Progenitor cell of endocrine pancreas (in vitro differentiated cells): ENCODE data around the gene ZNF511. TPM values are rescaled to one million over a fixed set of nuclear protein-coding genes. Genes with fewer than 3 reads are reported as not detected.

ENCODE experiments used
- DNase-seq: peaks from one replicate; pipeline ENCODE4 v3.0.0; 2021; ENCODE audit warnings: low spot score; ENCODE audit not compliant: unreplicated experiment
- H3K27ac Mint-ChIP-seq: 2 replicates; pipeline ENCODE4 v1.8.0; 2021; ENCODE audit warnings: mild to moderate bottlenecking, moderate library complexity, mixed read lengths
- H3K27me3 Mint-ChIP-seq: 2 replicates; pipeline ENCODE4 v1.8.0; 2021; ENCODE audit warnings: mixed read lengths
- H3K36me3 Mint-ChIP-seq: 2 replicates; pipeline ENCODE4 v1.8.0; 2022; ENCODE audit warnings: mixed read lengths; ENCODE audit not compliant: insufficient read depth
- H3K4me1 Mint-ChIP-seq: 2 replicates; pipeline ENCODE4 v1.8.0; 2021; ENCODE audit warnings: low read depth, mixed read lengths
- H3K4me3 Mint-ChIP-seq: 2 replicates; pipeline ENCODE4 v1.8.0; 2021; ENCODE audit warnings: low read depth, mild to moderate bottlenecking, moderate library complexity, mixed read lengths
- H3K9me3 Mint-ChIP-seq: 2 replicates; pipeline ENCODE4 v1.8.0; 2021; ENCODE audit warnings: low read depth, mixed read lengths
- CTCF ChIP-seq: fragments of 200-600 bp; sonication (generic); IDR thresholded peaks from one replicate; pipeline ENCODE4 v1.5.0; 2021; ENCODE audit warnings: antibody characterized with exemption, mild to moderate bottlenecking; ENCODE audit not compliant: unreplicated experiment
- total RNA-seq: library from RNA; stranded (reverse); gene quantifications from 2 replicates; pipeline ENCODE4 v1.2.1, GENCODE V29; 2021

Gene ZNF511
- total RNA-seq, 1 donor from 2014 or later = 56.8 TPM

- H3K4me3 Mint-ChIP-seq = no peak overlapping the region
These were observed 53.2 kb downstream of the ZNF511 start for GRCh38 chr10:133361773-133362441.

More at GRCh38 chr10:133361773-133362441, 53.2 kb downstream of the ZNF511 start:
- DNase-seq = no peak
- Mint-ChIP-seq H3K4me1 (peaks cover 6% of the 10 kb centered on the region), H3K36me3 (peaks cover 8% of the 10 kb centered on the region), H3K27ac (no peak overlapping the region), H3K9me3 (no peaks in the 10 kb centered on the region), H3K27me3 (no peaks in the 10 kb centered on the region)
- TF ChIP-seq CTCF = no peak

Other genes with a start within 250 kb of the ZNF511 start
- 1.1 and 1.2 TPM in 2 replicates for gene ADGRA1, start 221.0 kb upstream of the ZNF511 start, total RNA-seq
- 11.0 and 14.2 TPM in 2 replicates for gene KNDC1, start 148.7 kb upstream of the ZNF511 start, total RNA-seq
- gene UTF1, start 78.7 kb upstream of the ZNF511 start, total RNA-seq = not detected in 2 replicates
- 1.2 TPM in 2 replicates for gene VENTX, start 71.1 kb upstream of the ZNF511 start, total RNA-seq
- 13.7 and 16.3 TPM in 2 replicates for gene ADAM8, start 32.0 kb upstream of the ZNF511 start, total RNA-seq
- gene TUBGCP2, start within 50 bp of the ZNF511 start, total RNA-seq = 63.2 and 77.0 TPM in 2 replicates
- gene CALY, start 28.0 kb downstream of the ZNF511 start, total RNA-seq = 2.3 and 2.5 TPM in 2 replicates
- 0.62 TPM in 1 of 2 replicates, not detected in the other for gene PRAP1, start 38.5 kb downstream of the ZNF511 start, total RNA-seq
- 14.7 and 16.2 TPM in 2 replicates for gene FUOM, start 49.1 kb downstream of the ZNF511 start, total RNA-seq
- 89.7 and 91.4 TPM in 2 replicates for gene ECHS1, start 64.4 kb downstream of the ZNF511 start, total RNA-seq
- gene PAOX, start 70.3 kb downstream of the ZNF511 start, total RNA-seq = 11.9 and 14.1 TPM in 2 replicates
- 137 and 139 TPM in 2 replicates for gene MTG1, start 85.2 kb downstream of the ZNF511 start, total RNA-seq
- gene SPRN, start 115.7 kb downstream of the ZNF511 start, total RNA-seq = 0.12 TPM in 1 of 2 replicates, not detected in the other
- 1.7 and 3.0 TPM in 2 replicates for gene SCART1, start 145.0 kb downstream of the ZNF511 start, total RNA-seq
- gene CYP2E1, start 218.4 kb downstream of the ZNF511 start, total RNA-seq = 0.91 and 1.4 TPM in 2 replicates